HG03571 (cell line): ENCODE results near the gene FBXL5.

ENCODE experiments used
- ATAC-seq: cut with Tn5 transposase; IDR thresholded peaks from one replicate; pipeline ENCODE4 v1.9.1; 2021; ENCODE audit not compliant: unreplicated experiment

Gene FBXL5

GRCh38 chr4:15655223-15656037, at the start of gene FBXL5:
Gene FBXL5, minus strand, starts transcription at chr4:15655357. Its CDS starts 70 bp downstream, at chr4:15655287.
- ATAC-seq, result peak; percentile 66

GRCh38 chr4:15704129-15704528, 49.0 kb upstream of the FBXL5 start:
- ATAC-seq, result no peak

GRCh38 chr4:15703439-15703838, 48.3 kb upstream of the FBXL5 start:
- no peak for ATAC-seq

GRCh38 chr4:15702941-15703403, 47.8 kb upstream of the FBXL5 start, which contains the start of gene BST1:
Gene BST1, plus strand, starts transcription at chr4:15703065. Its CDS starts 80 bp downstream, at chr4:15703145.
- ATAC-seq, result peak; percentile 68

GRCh38 chr4:15696866-15697265, 41.7 kb upstream of the FBXL5 start:
- ATAC-seq, result no peak

GRCh38 chr4:15695729-15696128, 40.6 kb upstream of the FBXL5 start:
- ATAC-seq, result no peak

GRCh38 chr4:15695240-15695699, 40.1 kb upstream of the FBXL5 start:
- ATAC-seq, result no peak

- no peak for ATAC-seq
Measured at GRCh38 chr4:15694431-15694830, 39.3 kb upstream of the FBXL5 start.

- ATAC-seq, result no peak
Measured at GRCh38 chr4:15692602-15693001, 37.4 kb upstream of the FBXL5 start.

GRCh38 chr4:15691346-15692135, 36.4 kb upstream of the FBXL5 start:
- ATAC-seq, result no peak

GRCh38 chr4:15690020-15690809, 35.1 kb upstream of the FBXL5 start:
- ATAC-seq, result no peak

GRCh38 chr4:15689540-15689939, 34.4 kb upstream of the FBXL5 start:
- no peak for ATAC-seq

- ATAC-seq, result no peak
Measured at GRCh38 chr4:15688051-15688450, 32.9 kb upstream of the FBXL5 start.

- no peak for ATAC-seq
Measured at GRCh38 chr4:15684498-15684897, 29.3 kb upstream of the FBXL5 start.

GRCh38 chr4:15683143-15683495, 28.0 kb upstream of the FBXL5 start:
- no peak for ATAC-seq

GRCh38 chr4:15682242-15683142, 27.3 kb upstream of the FBXL5 start:
- peak; percentile 5 for ATAC-seq

GRCh38 chr4:15681372-15682241, 26.4 kb upstream of the FBXL5 start, which contains the start of gene FAM200B:
Gene FAM200B, plus strand, starts transcription at chr4:15681827. Its CDS starts 5,151 bp downstream, at chr4:15686978.
- peak; percentile 90 for ATAC-seq

GRCh38 chr4:15681067-15681371, 25.9 kb upstream of the FBXL5 start:
- no peak for ATAC-seq

- no peak for ATAC-seq
Measured at GRCh38 chr4:15677507-15677988, 22.4 kb upstream of the FBXL5 start.
